IMR-90 (cell line): ENCODE data around the gene OR2T6. TPM values are rescaled to one million over a fixed set of nuclear protein-coding genes. Genes with fewer than 3 reads are reported as not detected.
"Not testable (repeated sequence)": the region's sequence is repeated elsewhere in the genome, so short reads cannot be mapped to it uniquely, and the experiment has no call there.

ENCODE experiments used
- ATAC-seq: fragments of 200-7000 bp; cut with Tn5 transposase; 2 replicates; pipeline ENCODE4 v1.9.1; 2020; ENCODE audit warnings: low read depth, mild to moderate bottlenecking, moderate library complexity
- BruUV-seq: library from RNA; stranded (reverse); fragments of 400-500 nt; replicated peaks from 2 replicates; lab custom pipeline; 2021; lab: Mats Ljungman, UMichigan
- CTCF ChIA-PET: fragments of 300-600 bp; formaldehyde crosslinking; extraction: SDS; loops from one replicate; lab custom pipeline; 2021; ENCODE audit warnings: antibody characterized with exemption; lab: Yijun Ruan, JAX
- POLR2A ChIA-PET: fragments of 300-600 bp; sonication (Branson Sonifier 250); formaldehyde crosslinking; loops from one replicate; lab custom pipeline; 2022; ENCODE audit warnings: antibody characterized with exemption; ENCODE audit not compliant: unreplicated experiment; lab: Charles Lee
- DNase-seq: peaks from one replicate; pipeline ENCODE4 v3.0.0; 2013
- H2AFZ ChIP-seq: replicated peaks from 2 replicates; pipeline ENCODE3; 2013; ENCODE audit warnings: low read length, mild to moderate bottlenecking; ENCODE audit not compliant: poor library complexity
- H2AK5ac ChIP-seq: 2 replicates; pipeline ENCODE4 v1.6.1; 2013; ENCODE audit warnings: low read depth, low read length, inconsistent platforms
- H2AK9ac ChIP-seq: replicated peaks from 2 replicates; pipeline ENCODE3; 2013; ENCODE audit warnings: mild to moderate bottlenecking, low read depth, low read length, moderate library complexity; ENCODE audit not compliant: poor library complexity
- H2BK120ac ChIP-seq: 2 replicates; pipeline ENCODE4 v1.6.1; 2013; ENCODE audit warnings: low read depth, low read length, inconsistent platforms
- H2BK15ac ChIP-seq: 3 replicates; pipeline ENCODE4 v1.6.1; 2013; ENCODE audit warnings: low read depth, low read length, inconsistent platforms
- H2BK20ac ChIP-seq: 2 replicates; pipeline ENCODE4 v1.6.1; 2013; ENCODE audit warnings: low read depth, mild to moderate bottlenecking, inconsistent platforms, low read length, moderate library complexity
- H2BK5ac ChIP-seq: 2 replicates; pipeline ENCODE4 v1.6.1; 2013; ENCODE audit warnings: mild to moderate bottlenecking, low read depth, low read length, inconsistent platforms; ENCODE audit not compliant: poor library complexity, severe bottlenecking
- H3K14ac ChIP-seq: replicated peaks from 2 replicates; pipeline ENCODE4 v1.6.1; 2013; ENCODE audit warnings: low read depth, low read length, inconsistent platforms
- H3K18ac ChIP-seq: 2 replicates; pipeline ENCODE4 v1.6.1; 2013; ENCODE audit warnings: low read depth, low read length, control low read depth
- H3K23ac ChIP-seq: 2 replicates; pipeline ENCODE4 v1.6.1; 2013; ENCODE audit warnings: low read depth, low read length, inconsistent platforms
- H3K27ac ChIP-seq: 2 replicates; pipeline ENCODE4 v1.5.1; 2013; ENCODE audit warnings: mild to moderate bottlenecking, control low read depth, low read length; ENCODE audit not compliant: insufficient read depth
- H3K27me3 ChIP-seq: 2 replicates; pipeline ENCODE4 v1.6.1; 2013; ENCODE audit warnings: low read length; ENCODE audit not compliant: control insufficient read depth, insufficient read depth
- H3K36me3 ChIP-seq: 2 replicates; pipeline ENCODE4 v1.6.1; 2013; ENCODE audit warnings: low read length, mixed read lengths; ENCODE audit not compliant: control insufficient read depth, insufficient read depth
- H3K4ac ChIP-seq: 2 replicates; pipeline ENCODE4 v1.6.1; 2013; ENCODE audit warnings: low read depth, low read length, inconsistent platforms
- H3K4me1 ChIP-seq: 2 replicates; pipeline ENCODE4 v1.6.1; 2013; ENCODE audit warnings: low read length, mixed read lengths; ENCODE audit not compliant: control insufficient read depth, insufficient read depth
- H3K4me2 ChIP-seq: 2 replicates; pipeline ENCODE4 v1.6.1; 2013; ENCODE audit warnings: low read depth, mild to moderate bottlenecking, control low read depth, low read length, moderate library complexity
- H3K4me3 ChIP-seq: 2 replicates; pipeline ENCODE4 v1.5.1; 2013; ENCODE audit warnings: low read depth, mild to moderate bottlenecking, control low read depth, low read length, moderate library complexity; ENCODE audit not compliant: insufficient read depth
- H3K56ac ChIP-seq: 2 replicates; pipeline ENCODE4 v1.6.1; 2013; ENCODE audit warnings: low read length, inconsistent platforms; ENCODE audit not compliant: insufficient read depth; ENCODE audit errors: extremely low read depth
- H3K79me1 ChIP-seq, 2 experiments: 2 replicates each; pipeline ENCODE4 v1.6.1; 2013; ENCODE audit warnings: low read length in 2 of 2, inconsistent platforms in 1 of 2, low read depth in 1 of 2
- H3K9ac ChIP-seq: 2 replicates; pipeline ENCODE4 v1.6.1; 2013; ENCODE audit warnings: low read depth, low read length, control low read depth
- H3K9me1 ChIP-seq: 2 replicates; pipeline ENCODE4 v1.6.1; 2013; ENCODE audit warnings: low read length, inconsistent platforms; ENCODE audit not compliant: insufficient read depth
- H3K9me3 ChIP-seq: 2 replicates; pipeline ENCODE4 v1.6.1; 2013; ENCODE audit warnings: low read length; ENCODE audit not compliant: control insufficient read depth, insufficient read depth
- H4K20me1 ChIP-seq: 2 replicates; pipeline ENCODE4 v1.6.1; 2013; ENCODE audit warnings: low read length, inconsistent platforms; ENCODE audit not compliant: insufficient read depth
- H4K5ac ChIP-seq: 2 replicates; pipeline ENCODE4 v1.6.1; 2013; ENCODE audit warnings: mild to moderate bottlenecking, low read depth, low read length, control low read depth
- H4K8ac ChIP-seq, 2 experiments: 2 replicates each; pipeline ENCODE4 v1.6.1; 2013; ENCODE audit warnings: low read depth in 2 of 2, low read length in 2 of 2, control low read depth in 1 of 2, inconsistent platforms in 1 of 2
- H4K91ac ChIP-seq: 2 replicates; pipeline ENCODE4 v1.6.1; 2013; ENCODE audit warnings: low read depth, low read length, inconsistent platforms; ENCODE audit not compliant: insufficient read depth
- WGBS, 2 experiments: methylation state at CpG; one replicate each; pipeline versions ENCODE4 v1.1.5 to v1.1.7; 2013; ENCODE audit warnings: missing lambda C conversion rate in 2 of 2; ENCODE audit not compliant: insufficient read length in 1 of 2; ENCODE audit errors: extremely low coverage in 2 of 2; 5-methylcytosine and 5-hydroxymethylcytosine counted together
- dilution Hi-C: fragments of 300-500 bp; cut with HindIII; formaldehyde crosslinking; loops from one replicate; pipeline ENCODE4 v1.14.3; 2018; ENCODE audit warnings: low sequenced_read_pairs; ENCODE audit not compliant: unreplicated experiment
- in situ Hi-C: fragments of 300-500 bp; cut with MboI; formaldehyde crosslinking; loops from 3 replicates; pipeline ENCODE4 v1.14.3; 2019; ENCODE audit warnings: low sequenced_read_pairs, inconsistent platforms, mixed read lengths
- intact Hi-C: fragments of 100-400 bp; cut with micrococcal nuclease; formaldehyde crosslinking; loops from 2 replicates; pipeline ENCODE4 v1.10.0; 2022
- polyA plus RNA-seq, 3 experiments: library from polyadenylated mRNA; depleted of rRNA; stranded (reverse); fragments of >200 nt; gene quantifications; 2 replicates each; pipeline ENCODE4 v1.2.3, GENCODE V29; 2012; ENCODE audit warnings: low replicate concordance in 1 of 3
- total RNA-seq: library from RNA; depleted of rRNA; stranded (reverse); fragments of >200 nt; gene quantifications from 2 replicates; pipeline ENCODE4 v1.2.3, GENCODE V29; 2012

The OR2T6 gene
- total and polyA plus RNA-seq, 2 of the 4 experiments (the other 2 are of a cell fraction): not detected

- H3K4me2 ChIP-seq, H3K4me3 ChIP-seq, CTCF ChIA-PET, H3K9me1 ChIP-seq, POLR2A ChIA-PET, H3K27me3 ChIP-seq, dilution Hi-C loops, H4K5ac ChIP-seq, H3K14ac ChIP-seq, H2AK5ac ChIP-seq, H3K27ac ChIP-seq, H3K18ac ChIP-seq, H4K8ac ChIP-seq, H2AK9ac ChIP-seq, H2AFZ ChIP-seq, DNase-seq, H3K4me1 ChIP-seq, BruUV-seq, H2BK20ac ChIP-seq, H3K9me3 ChIP-seq, H4K91ac ChIP-seq, ATAC-seq, H2BK120ac ChIP-seq, H3K56ac ChIP-seq, H3K9ac ChIP-seq, H4K20me1 ChIP-seq, H3K36me3 ChIP-seq, H3K23ac ChIP-seq, H3K79me1 ChIP-seq, H2BK15ac ChIP-seq, in situ Hi-C loops, H3K4ac ChIP-seq, H2BK5ac ChIP-seq, intact Hi-C loops: not testable (repeated sequence)
- no CpG with 5 or more reads among the region's 11 CpGs for WGBS, 2 experiments
Observed at GRCh38 chr1:248431683-248432082, 56.1 kb downstream of the OR2T6 start.

GRCh38 chr1:248432201-248432600 lies 56.7 kb downstream of the OR2T6 start:
- BruUV-seq, H4K20me1 ChIP-seq, H3K4me3 ChIP-seq, H2BK20ac ChIP-seq, H3K9ac ChIP-seq, H3K56ac ChIP-seq, H3K4me1 ChIP-seq, ATAC-seq, H3K9me3 ChIP-seq, H3K9me1 ChIP-seq, in situ Hi-C loops, H3K23ac ChIP-seq, H2BK120ac ChIP-seq, dilution Hi-C loops, H4K8ac ChIP-seq, DNase-seq, H4K91ac ChIP-seq, H3K18ac ChIP-seq, H2AFZ ChIP-seq, H3K4me2 ChIP-seq, POLR2A ChIA-PET, H4K5ac ChIP-seq, H3K36me3 ChIP-seq, H2AK9ac ChIP-seq, H2AK5ac ChIP-seq, H3K27ac ChIP-seq, H2BK15ac ChIP-seq, intact Hi-C loops, H2BK5ac ChIP-seq, H3K79me1 ChIP-seq, H3K27me3 ChIP-seq, CTCF ChIA-PET, H3K14ac ChIP-seq, H3K4ac ChIP-seq: not testable (repeated sequence)
- WGBS, 2 experiments: no CpG with 5 or more reads among the region's 4 CpGs
